Activated CD4-positive, CD25-positive, alpha-beta regulatory T cell treated with anti-CD3 and anti-CD28 coated beads, Interleukin-2, amount 50 U/mL, for 24 hours (primary cell): ENCODE data around the gene WIZ.
"Not testable (repeated sequence)": the region's sequence is repeated elsewhere in the genome, so short reads cannot be mapped to it uniquely, and the experiment has no call there.

Experiments used
- ATAC-seq, 2 donors: fragments of 150-1000 bp; cut with Tn5 transposase; one replicate each; pipeline ENCODE4 v1.10.0; 2021; ENCODE audit warnings: mild to moderate bottlenecking in 1 of 2, moderate library complexity in 1 of 2

The WIZ gene

GRCh38 chr19:15427991-15428471 is 21.7 kb downstream of the WIZ start:
- no peak for ATAC-seq

GRCh38 chr19:15427350-15427700 is 22.4 kb downstream of the WIZ start:
- no peak for ATAC-seq

GRCh38 chr19:15426485-15427349 is 23.0 kb downstream of the WIZ start:
- ATAC-seq, result no peak

- ATAC-seq, result no peak
These were observed 24.3 kb downstream of the WIZ start for GRCh38 chr19:15425321-15425950.

- no peak for ATAC-seq
These were observed 25.0 kb downstream of the WIZ start for GRCh38 chr19:15424692-15425272.

- ATAC-seq, result no peak
These were observed 25.6 kb downstream of the WIZ start for GRCh38 chr19:15424121-15424520.

- ATAC-seq, result no peak
These were observed 26.6 kb downstream of the WIZ start for GRCh38 chr19:15423130-15423529.

- ATAC-seq, result no peak
These were observed 27.3 kb downstream of the WIZ start for GRCh38 chr19:15422296-15423075.

- ATAC-seq, result no peak
These were observed 28.0 kb downstream of the WIZ start for GRCh38 chr19:15421721-15422260.

GRCh38 chr19:15421136-15421695 is 28.5 kb downstream of the WIZ start:
- no peak for ATAC-seq

GRCh38 chr19:15419413-15420025 is 30.2 kb downstream of the WIZ start:
- ATAC-seq, result no peak

GRCh38 chr19:15418579-15419412 is 31.0 kb downstream of the WIZ start, which contains the start of gene AKAP8L:
TSS of gene AKAP8L (minus strand) at chr19:15418988. CDS start at chr19:15418923, 65 bp downstream.
- ATAC-seq, result peak; percentile 96

GRCh38 chr19:15418231-15418578 is 31.6 kb downstream of the WIZ start:
- ATAC-seq, result no peak

- no peak for ATAC-seq
These were observed 32.1 kb downstream of the WIZ start for GRCh38 chr19:15417699-15418098.

- no peak for ATAC-seq
These were observed 36.9 kb downstream of the WIZ start for GRCh38 chr19:15412832-15413231.

- ATAC-seq, result not testable (repeated sequence)
These were observed 38.4 kb downstream of the WIZ start for GRCh38 chr19:15411351-15411750.

- ATAC-seq, result no peak
These were observed 45.0 kb downstream of the WIZ start for GRCh38 chr19:15404780-15405211.

GRCh38 chr19:15404097-15404779 is 45.5 kb downstream of the WIZ start:
- no peak for ATAC-seq

- no peak for ATAC-seq
These were observed 46.6 kb downstream of the WIZ start for GRCh38 chr19:15403151-15403531.
